SK-N-SH (cell line): ENCODE results near the gene GRM1.
"Not testable (repeated sequence)": the region's sequence is repeated elsewhere in the genome, so short reads cannot be mapped to it uniquely, and the experiment has no call there.

Experiments used
- CTCF ChIP-seq: fragments of 200-600 bp; sonication (generic); IDR thresholded peaks from 2 replicates; pipeline ENCODE4 v1.6.1; 2017; ENCODE audit warnings: antibody characterized with exemption, mild to moderate bottlenecking, moderate library complexity
- MAX ChIP-seq: IDR thresholded peaks from 2 replicates; pipeline ENCODE4 v1.4.0; 2012; ENCODE audit warnings: low read depth
- RCOR1 ChIP-seq: fragments of 150-350 bp; IDR thresholded peaks from 2 replicates; pipeline ENCODE4 v1.6.1; 2017; ENCODE audit warnings: antibody characterized with exemption, low read length
- REST ChIP-seq: IDR thresholded peaks from 2 replicates; pipeline ENCODE4 v1.6.1; 2012; ENCODE audit warnings: mild to moderate bottlenecking, low read depth, low read length, moderate library complexity
- TF ChIP-seq, protein P1 (sequence below): fragments of 150-350 bp; IDR thresholded peaks from 2 replicates; pipeline ENCODE4 v1.6.1; 2017; ENCODE audit warnings: antibody characterized with exemption, low read length, low read depth, borderline replicate concordance

- TF ChIP-seq RCOR1, MAX, CTCF, REST: not testable (repeated sequence)
- TF ChIP-seq, protein P1, sequence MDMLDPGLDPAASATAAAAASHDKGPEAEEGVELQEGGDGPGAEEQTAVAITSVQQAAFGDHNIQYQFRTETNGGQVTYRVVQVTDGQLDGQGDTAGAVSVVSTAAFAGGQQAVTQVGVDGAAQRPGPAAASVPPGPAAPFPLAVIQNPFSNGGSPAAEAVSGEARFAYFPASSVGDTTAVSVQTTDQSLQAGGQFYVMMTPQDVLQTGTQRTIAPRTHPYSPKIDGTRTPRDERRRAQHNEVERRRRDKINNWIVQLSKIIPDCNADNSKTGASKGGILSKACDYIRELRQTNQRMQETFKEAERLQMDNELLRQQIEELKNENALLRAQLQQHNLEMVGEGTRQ = not testable (repeated sequence)
These were observed 242.3 kb downstream of the GRM1 start for GRCh38 chr6:146271163-146271562.
